ENCODE measurements around the gene ATP8A2. TPM values are rescaled to one million over a fixed set of nuclear protein-coding genes. Genes with fewer than 3 reads are reported as not detected.

ATP8A2 gene
- total RNA-seq, 2 experiments from 2014 or later: 0.92 to 0.94 TPM

GRCh38 chr13:25943081-25943480 is 571.3 kb downstream of the ATP8A2 start:
- intact Hi-C loops (cut with micrococcal nuclease): no loop called here
- POLR2A ChIA-PET: no interaction called here
- CTCF ChIA-PET: no interaction called here
- Mint-ChIP-seq H3K9me3 (no peaks in the 10 kb centered on the region), H3K27ac (no peak overlapping the region), H3K27me3 (no peaks in the 10 kb centered on the region), H3K4me3 (no peak overlapping the region), H3K36me3 (ENCODE audit: low read depth) (no peaks in the 10 kb centered on the region), H3K4me1 (ENCODE audit: low read depth) (peaks cover 9% of the 10 kb centered on the region)
- ATAC-seq (no peak), DNase-seq (no peak)
- no peak for TF ChIP-seq CTCF (IDR thresholded peaks at IDR 0.05)

GRCh38 chr13:25943658-25944057 is 571.9 kb downstream of the ATP8A2 start:
- CTCF ChIA-PET: no interaction called here
- Mint-ChIP-seq H3K4me1 (ENCODE audit: low read depth) (peaks cover 9% of the 10 kb centered on the region), H3K27ac (no peak overlapping the region), H3K9me3 (no peaks in the 10 kb centered on the region), H3K27me3 (no peaks in the 10 kb centered on the region), H3K36me3 (ENCODE audit: low read depth) (no peaks in the 10 kb centered on the region), H3K4me3 (no peak overlapping the region)
- intact Hi-C loops (cut with micrococcal nuclease): no loop called here
- ATAC-seq: no peak
- DNase-seq: no peak
- POLR2A ChIA-PET: no interaction called here
- TF ChIP-seq CTCF (IDR thresholded peaks at IDR 0.05): no peak

- H3K36me3 Mint-ChIP-seq (ENCODE audit: low read depth): no peaks in the 10 kb centered on the region
- ChIA-PET POLR2A (no interaction called here), CTCF (no interaction called here)
- H3K27ac Mint-ChIP-seq: no peak overlapping the region
- H3K9me3 Mint-ChIP-seq: no peaks in the 10 kb centered on the region
- intact Hi-C loops (cut with micrococcal nuclease): no loop called here
- TF ChIP-seq CTCF (IDR thresholded peaks at IDR 0.05): no peak
- no peak overlapping the region for H3K4me3 Mint-ChIP-seq
- no peak for DNase-seq
- no peaks in the 10 kb centered on the region for H3K27me3 Mint-ChIP-seq
- ATAC-seq: no peak
- peaks cover 5% of the 10 kb centered on the region for H3K4me1 Mint-ChIP-seq (ENCODE audit: low read depth)
Measured at GRCh38 chr13:25945596-25945995, 573.8 kb downstream of the ATP8A2 start.

GRCh38 chr13:25946321-25946720 is 574.5 kb downstream of the ATP8A2 start:
- no peak for TF ChIP-seq CTCF (IDR thresholded peaks at IDR 0.05)
- no peak for ATAC-seq
- H3K4me1 Mint-ChIP-seq (ENCODE audit: low read depth): peaks cover 5% of the 10 kb centered on the region
- H3K9me3 Mint-ChIP-seq: no peaks in the 10 kb centered on the region
- H3K27ac Mint-ChIP-seq: no peak overlapping the region
- intact Hi-C loops (cut with micrococcal nuclease): no loop called here
- POLR2A ChIA-PET: no interaction called here
- no peak for DNase-seq
- H3K36me3 Mint-ChIP-seq (ENCODE audit: low read depth): no peaks in the 10 kb centered on the region
- no peak overlapping the region for H3K4me3 Mint-ChIP-seq
- no peaks in the 10 kb centered on the region for H3K27me3 Mint-ChIP-seq
- CTCF ChIA-PET: no interaction called here

GRCh38 chr13:25948910-25949309 is 577.1 kb downstream of the ATP8A2 start:
- intact Hi-C loops (cut with micrococcal nuclease): no loop called here
- Mint-ChIP-seq H3K4me1 (ENCODE audit: low read depth) (peaks cover 5% of the 10 kb centered on the region), H3K36me3 (ENCODE audit: low read depth) (no peaks in the 10 kb centered on the region), H3K9me3 (no peaks in the 10 kb centered on the region), H3K4me3 (no peak overlapping the region), H3K27ac (no peak overlapping the region), H3K27me3 (no peaks in the 10 kb centered on the region)
- CTCF ChIA-PET: no interaction called here
- DNase-seq (no peak), ATAC-seq (no peak)
- no peak for TF ChIP-seq CTCF (IDR thresholded peaks at IDR 0.05)
- POLR2A ChIA-PET: no interaction called here
